Body of pancreas (tissue), 4 donors: ENCODE data around the gene CERCAM. TPM values are rescaled to one million over a fixed set of nuclear protein-coding genes. Genes with fewer than 3 reads are reported as not detected.

Experiments
- ATAC-seq: fragments of 150-250 bp; one replicate; pipeline ENCODE4 v1.9.1; 2016
- DNase-seq, 4 donors: peaks; one replicate each; pipeline ENCODE4 v3.0.0-alpha.2; 2019
- H3K27ac ChIP-seq, 4 donors: fragments of 200-600 bp; sonication (generic); 1 replicate in 3 of 4; 2 replicates in 1 of 4; pipeline versions ENCODE4 v1.5.1 to v1.6.1; 2016 to 2019; ENCODE audit warnings: mild to moderate bottlenecking in 1 of 4, mixed read lengths in 1 of 4, moderate library complexity in 1 of 4
- H3K27me3 ChIP-seq, 2 donors: fragments of 200-600 bp; sonication (generic); one replicate each; pipeline ENCODE4 v1.6.0; 2016; ENCODE audit warnings: mild to moderate bottlenecking in 1 of 2
- H3K36me3 ChIP-seq, 2 donors: fragments of 200-600 bp; sonication (generic); replicated peaks in 1 of 2; 2 replicates each; pipeline ENCODE4 v1.5.1; 2016; ENCODE audit warnings: low read depth in 2 of 2; ENCODE audit not compliant: insufficient read depth in 1 of 2
- H3K4me1 ChIP-seq: fragments of 200-600 bp; sonication (generic); one replicate; pipeline ENCODE4 v1.6.0; 2016
- H3K4me3 ChIP-seq, 2 donors: fragments of 200-600 bp; sonication (generic); 1 replicate in 1 of 2; 2 replicates in 1 of 2; pipeline ENCODE4 v1.5.1; 2016 to 2019
- H3K9me3 ChIP-seq, 3 donors: fragments of 200-600 bp; sonication (generic); 1 replicate in 2 of 3; 2 replicates in 1 of 3; pipeline ENCODE4 v1.5.1; 2016
- POLR2A ChIP-seq, 3 donors: fragments of 450-650 bp; IDR thresholded peaks; one replicate each; pipeline ENCODE4 v1.6.1; 2016; ENCODE audit warnings: antibody characterized with exemption in 3 of 3, mild to moderate bottlenecking in 2 of 3
- WGBS, 2 donors: methylation state at CpG; one replicate each; pipeline ENCODE4 v1.1.5; 2017; 5-methylcytosine and 5-hydroxymethylcytosine counted together
- intact Hi-C: fragments of 100-400 bp; cut with DNase I; formaldehyde crosslinking; loops from one replicate; pipeline ENCODE4 v1.15.1; 2023
- total RNA-seq, 2 donors: library from RNA; depleted of rRNA; stranded (reverse); fragments of >200 nt; gene quantifications; one replicate each; pipeline ENCODE4 v1.1.0, GENCODE V29; 2016
- TF ChIP-seq, protein P1 (sequence below), 7 experiments: fragments of 450-650 bp in 4 of 7; fragments of 200-600 bp in 3 of 7; sonication (generic) in 3 of 7; IDR thresholded peaks; one replicate each; pipeline ENCODE4 v1.5.1; 2016 to 2019; ENCODE audit warnings: antibody characterized with exemption in 7 of 7

Gene CERCAM
- total RNA-seq, 2 donors from 2014 or later, result 28.0 to 42.0 TPM

DNA sequence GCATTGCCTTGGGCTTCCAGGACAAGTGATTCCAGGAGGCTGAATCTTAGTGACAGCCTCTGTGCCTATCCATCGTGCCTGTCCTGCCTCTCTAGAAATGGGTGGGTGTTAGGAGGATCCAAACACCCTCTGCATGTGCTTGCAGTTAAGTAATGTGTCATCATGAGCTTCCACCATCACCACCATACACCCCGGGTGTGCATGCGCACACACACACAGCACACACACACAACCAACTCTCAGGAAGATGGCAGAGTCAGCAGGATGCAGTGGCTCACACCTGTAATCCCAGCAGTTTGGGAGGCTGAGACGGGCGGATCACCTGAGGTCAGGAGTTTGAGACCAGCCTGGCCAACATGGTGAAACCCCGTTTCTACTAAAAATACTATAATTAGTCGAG, 22.8 kb upstream of the CERCAM start:
- ATAC-seq (no peak), DNase-seq (no peak)
- Histone ChIP-seq H3K4me1 (peaks cover 6% of the 10 kb centered on the region), H3K9me3 (no peaks in the 10 kb centered on the region), H3K4me3 (no peak overlapping the region), H3K36me3 (no peaks in the 10 kb centered on the region), H3K27ac (no peak overlapping the region), H3K27me3 (no peaks in the 10 kb centered on the region)
- TF ChIP-seq POLR2A (IDR thresholded peaks at IDR 0.05), result no peak
- TF ChIP-seq, protein P1, sequence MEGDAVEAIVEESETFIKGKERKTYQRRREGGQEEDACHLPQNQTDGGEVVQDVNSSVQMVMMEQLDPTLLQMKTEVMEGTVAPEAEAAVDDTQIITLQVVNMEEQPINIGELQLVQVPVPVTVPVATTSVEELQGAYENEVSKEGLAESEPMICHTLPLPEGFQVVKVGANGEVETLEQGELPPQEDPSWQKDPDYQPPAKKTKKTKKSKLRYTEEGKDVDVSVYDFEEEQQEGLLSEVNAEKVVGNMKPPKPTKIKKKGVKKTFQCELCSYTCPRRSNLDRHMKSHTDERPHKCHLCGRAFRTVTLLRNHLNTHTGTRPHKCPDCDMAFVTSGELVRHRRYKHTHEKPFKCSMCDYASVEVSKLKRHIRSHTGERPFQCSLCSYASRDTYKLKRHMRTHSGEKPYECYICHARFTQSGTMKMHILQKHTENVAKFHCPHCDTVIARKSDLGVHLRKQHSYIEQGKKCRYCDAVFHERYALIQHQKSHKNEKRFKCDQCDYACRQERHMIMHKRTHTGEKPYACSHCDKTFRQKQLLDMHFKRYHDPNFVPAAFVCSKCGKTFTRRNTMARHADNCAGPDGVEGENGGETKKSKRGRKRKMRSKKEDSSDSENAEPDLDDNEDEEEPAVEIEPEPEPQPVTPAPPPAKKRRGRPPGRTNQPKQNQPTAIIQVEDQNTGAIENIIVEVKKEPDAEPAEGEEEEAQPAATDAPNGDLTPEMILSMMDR (IDR thresholded peaks at IDR 0.05), result no peak
- intact Hi-C loops, result no loop called here
- 49 to 76% methylated on average over 2 to 7 of the region's 7 CpGs for WGBS, 2 donors

DNA sequence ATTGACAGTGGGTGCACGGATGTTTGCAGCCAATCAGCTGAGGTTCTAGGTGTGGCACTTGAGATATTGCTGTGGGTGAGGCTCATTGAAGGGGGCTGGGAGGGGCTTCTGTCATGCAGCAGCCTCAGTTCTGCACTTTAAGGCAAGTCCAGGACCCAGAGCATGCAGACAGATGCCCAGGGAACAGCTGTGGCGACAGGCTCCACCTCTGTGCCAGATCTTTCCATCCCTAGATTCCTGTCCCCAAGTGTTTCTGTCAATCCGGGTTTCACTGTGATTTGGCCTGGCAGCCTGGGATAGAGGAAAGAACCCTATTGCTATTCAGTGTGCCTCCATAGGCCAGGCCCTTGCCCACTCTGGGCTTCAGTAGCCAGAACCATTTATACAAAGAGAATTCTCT, 20.8 kb upstream of the CERCAM start:
- H3K4me3 ChIP-seq, result no peak overlapping the region
- intact Hi-C loops, result no loop called here
- H3K4me1 ChIP-seq, result peaks cover 6% of the 10 kb centered on the region
- H3K27me3 ChIP-seq, result no peaks in the 10 kb centered on the region
- H3K27ac ChIP-seq, result no peak overlapping the region
- H3K9me3 ChIP-seq, result no peaks in the 10 kb centered on the region
- no peak for TF ChIP-seq POLR2A (IDR thresholded peaks at IDR 0.05)
- TF ChIP-seq, protein P1 (IDR thresholded peaks at IDR 0.05), result no peak
- ATAC-seq (no peak), DNase-seq (no peak)
- WGBS, 2 donors, result 58 to 66% methylated on average over 3 of the region's 3 CpGs
- no peaks in the 10 kb centered on the region for H3K36me3 ChIP-seq

DNA sequence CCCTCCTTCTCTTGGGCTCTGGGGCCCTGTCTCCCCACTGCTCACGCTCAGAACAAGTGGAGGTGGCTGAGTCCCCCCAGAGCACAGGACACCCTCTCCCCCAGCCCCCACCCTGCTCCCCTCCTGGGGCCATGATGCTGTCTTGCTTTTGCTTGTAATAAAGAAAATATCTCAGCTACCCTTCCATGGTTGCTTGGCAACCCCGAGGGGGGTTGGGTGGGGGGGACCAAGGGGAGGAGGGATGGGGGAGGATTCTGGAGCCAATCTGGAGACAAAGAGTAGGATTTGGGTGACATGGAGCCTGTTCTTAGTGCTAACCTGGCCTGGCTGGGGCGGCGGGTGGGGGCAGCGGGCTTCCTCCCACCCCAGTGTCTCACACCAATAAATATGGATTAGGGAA, 16.1 kb upstream of the CERCAM start:
- TF ChIP-seq POLR2A (IDR thresholded peaks at IDR 0.05), result no peak
- TF ChIP-seq, protein P1 (IDR thresholded peaks at IDR 0.05), result no peak
- ATAC-seq (no peak), DNase-seq (no peak)
- Histone ChIP-seq H3K4me1 (no peaks in the 10 kb centered on the region), H3K36me3 (no peaks in the 10 kb centered on the region), H3K27ac (no peak overlapping the region), H3K4me3 (no peak overlapping the region), H3K9me3 (no peaks in the 10 kb centered on the region), H3K27me3 (no peaks in the 10 kb centered on the region)
- WGBS, 2 donors, result 65 to 85% methylated on average over 4 to 5 of the region's 5 CpGs
- intact Hi-C loops, result no loop called here

DNA sequence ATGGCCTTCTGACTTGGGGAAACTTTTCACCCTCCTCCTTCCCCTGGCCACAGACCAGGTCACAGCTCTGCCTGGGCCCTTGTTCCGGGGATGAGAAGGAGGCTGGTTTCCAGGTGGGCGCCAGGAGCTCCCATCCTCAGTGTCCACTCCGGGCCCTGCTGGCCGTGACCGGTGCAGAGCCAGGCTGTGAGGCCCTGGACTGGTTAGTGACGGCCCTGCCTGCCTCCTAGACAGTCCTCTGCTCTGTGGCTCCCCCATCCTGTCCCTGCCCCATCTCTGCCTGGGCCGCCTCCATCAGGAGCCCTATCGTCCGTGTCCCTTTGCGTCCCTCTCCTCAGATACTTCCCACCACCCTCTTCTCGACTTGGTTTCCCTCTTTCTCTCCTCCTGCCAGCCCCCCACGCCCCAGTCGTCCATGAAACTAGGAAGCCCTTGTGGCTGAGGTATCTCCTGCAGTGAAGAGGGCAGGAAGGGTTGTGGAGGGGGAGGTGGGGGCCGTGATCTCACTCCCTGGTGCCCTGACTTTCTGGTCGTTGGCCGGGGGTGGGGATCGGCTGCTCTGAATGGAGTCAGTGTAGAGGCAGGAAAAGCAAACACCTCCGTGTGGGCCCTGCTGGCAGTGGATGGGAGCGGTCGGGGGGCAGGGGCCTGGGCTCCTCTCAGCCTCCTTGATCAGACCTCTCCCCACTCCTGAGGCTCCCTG, 15.4 kb upstream of the CERCAM start:
- intact Hi-C loops, result no loop called here

More for the DNA sequence above, 15.4 kb upstream of the CERCAM start:
- Histone ChIP-seq H3K4me1 (no peaks in the 10 kb centered on the region), H3K9me3 (no peaks in the 10 kb centered on the region), H3K4me3 (no peak overlapping the region), H3K27me3 (no peaks in the 10 kb centered on the region), H3K27ac (no peak overlapping the region), H3K36me3 (no peaks in the 10 kb centered on the region)
- no peak for TF ChIP-seq POLR2A (IDR thresholded peaks at IDR 0.05)
- TF ChIP-seq, protein P1 (IDR thresholded peaks at IDR 0.05), result no peak
- DNase-seq, result no peak
- no peak for ATAC-seq
- 44 to 45% methylated on average over 18 to 20 of the region's 20 CpGs for WGBS, 2 donors
